ENCODE measurements around the gene ZC3H12C. TPM values are rescaled to one million over a fixed set of nuclear protein-coding genes. Genes with fewer than 3 reads are reported as not detected.

ZC3H12C gene
- total RNA-seq, 2 experiments from 2014 or later, result 0.05 to 0.17 TPM

DNA sequence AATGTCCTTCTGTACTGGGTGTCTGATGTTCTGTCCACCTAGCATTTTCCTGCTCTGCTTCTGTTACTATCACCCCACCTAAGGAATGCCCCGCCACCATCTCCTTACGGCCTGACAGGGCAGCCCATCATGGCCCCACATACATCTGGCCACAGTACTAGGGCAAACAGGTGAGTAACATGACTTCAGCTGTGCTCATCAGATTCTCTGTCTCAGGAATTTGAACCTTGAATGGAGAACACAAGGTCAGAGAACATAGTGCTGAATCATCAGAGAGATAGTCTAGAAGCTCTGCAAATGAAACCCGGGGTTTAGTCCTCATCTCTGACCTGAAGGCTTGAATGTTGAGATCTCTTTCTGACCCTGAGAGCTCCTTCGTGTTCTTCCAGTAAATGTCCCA is 32.4 kb downstream of the ZC3H12C start:
- H3K27me3 ChIP-seq (ENCODE audit: control insufficient read depth in 1 of 2, insufficient read depth in 2 of 2, low read length in 2 of 2), result no peaks in the 10 kb centered on the region
- ChIA-PET CTCF (interaction anchor here (0.7 kb wide), 1 partner anchor 100 kb away, joined by 3 read pairs; no protein-coding TSS in a partner anchor), POLR2A (no interaction called here)
- H3K9me3 ChIP-seq (ENCODE audit: control insufficient read depth in 1 of 2, insufficient read depth in 1 of 2, low read length in 2 of 2), result peaks cover 0 to 5% of the 10 kb centered on the region in 2 experiments
- ATAC-seq (ENCODE audit: poor library complexity), result no peak
- intact Hi-C loops (cut with DNase I, micrococcal nuclease), result no loop called here
- TF ChIP-seq, protein P1, sequence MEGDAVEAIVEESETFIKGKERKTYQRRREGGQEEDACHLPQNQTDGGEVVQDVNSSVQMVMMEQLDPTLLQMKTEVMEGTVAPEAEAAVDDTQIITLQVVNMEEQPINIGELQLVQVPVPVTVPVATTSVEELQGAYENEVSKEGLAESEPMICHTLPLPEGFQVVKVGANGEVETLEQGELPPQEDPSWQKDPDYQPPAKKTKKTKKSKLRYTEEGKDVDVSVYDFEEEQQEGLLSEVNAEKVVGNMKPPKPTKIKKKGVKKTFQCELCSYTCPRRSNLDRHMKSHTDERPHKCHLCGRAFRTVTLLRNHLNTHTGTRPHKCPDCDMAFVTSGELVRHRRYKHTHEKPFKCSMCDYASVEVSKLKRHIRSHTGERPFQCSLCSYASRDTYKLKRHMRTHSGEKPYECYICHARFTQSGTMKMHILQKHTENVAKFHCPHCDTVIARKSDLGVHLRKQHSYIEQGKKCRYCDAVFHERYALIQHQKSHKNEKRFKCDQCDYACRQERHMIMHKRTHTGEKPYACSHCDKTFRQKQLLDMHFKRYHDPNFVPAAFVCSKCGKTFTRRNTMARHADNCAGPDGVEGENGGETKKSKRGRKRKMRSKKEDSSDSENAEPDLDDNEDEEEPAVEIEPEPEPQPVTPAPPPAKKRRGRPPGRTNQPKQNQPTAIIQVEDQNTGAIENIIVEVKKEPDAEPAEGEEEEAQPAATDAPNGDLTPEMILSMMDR (IDR thresholded peaks at IDR 0.05), result no peak
- DNase-seq, result no peak
- no peak overlapping the region for H3K27ac ChIP-seq (ENCODE audit: low read depth in 1 of 2, low read length in 2 of 2)
- Mint-ChIP-seq H3K4me3 (no peak overlapping the region), H3K27me3 (peaks cover 3% of the 10 kb centered on the region), H3K27ac (no peak overlapping the region), H3K4me1 (ENCODE audit: low read depth) (no peaks in the 10 kb centered on the region), H3K9me3 (no peaks in the 10 kb centered on the region), H3K36me3 (ENCODE audit: low read depth) (no peaks in the 10 kb centered on the region)
- no peak overlapping the region for H3K4me3 ChIP-seq (ENCODE audit: low read length)
- no peaks in the 10 kb centered on the region for H3K4me1 ChIP-seq (ENCODE audit: insufficient read depth, low read length)
- H3K36me3 ChIP-seq (ENCODE audit: insufficient read depth, low read length), result no peaks in the 10 kb centered on the region

DNA sequence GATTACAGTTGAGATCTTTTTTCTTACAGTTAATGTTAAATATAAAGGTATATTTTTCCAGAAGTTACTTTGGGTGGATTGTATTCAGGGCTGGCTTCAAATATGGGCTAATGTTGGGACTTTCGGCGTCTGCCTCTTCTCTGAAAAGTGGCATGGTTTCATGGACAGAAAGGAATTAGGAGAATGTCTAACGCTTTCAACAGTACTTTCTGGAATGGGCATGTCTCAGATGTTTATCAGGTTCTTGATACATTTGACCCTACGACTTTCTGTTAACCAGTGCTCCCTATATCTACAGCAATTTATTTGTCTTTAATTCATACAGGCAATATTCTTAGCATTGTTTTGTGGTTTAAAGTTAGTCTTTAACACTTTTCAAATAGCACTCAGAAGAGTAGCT is 33.7 kb downstream of the ZC3H12C start:
- DNase-seq (no peak), ATAC-seq (ENCODE audit: poor library complexity) (no peak)
- no peaks in the 10 kb centered on the region for H3K36me3 Mint-ChIP-seq (ENCODE audit: low read depth)
- no peaks in the 10 kb centered on the region for H3K9me3 Mint-ChIP-seq
- CTCF ChIA-PET, result no interaction called here
- no peak overlapping the region for H3K4me3 Mint-ChIP-seq
- H3K36me3 ChIP-seq (ENCODE audit: insufficient read depth, low read length), result no peaks in the 10 kb centered on the region
- peaks cover 0 to 5% of the 10 kb centered on the region in 2 experiments for H3K9me3 ChIP-seq (ENCODE audit: control insufficient read depth in 1 of 2, insufficient read depth in 1 of 2, low read length in 2 of 2)
- TF ChIP-seq, protein P1 (IDR thresholded peaks at IDR 0.05), result no peak
- H3K27me3 Mint-ChIP-seq, result peaks cover 8% of the 10 kb centered on the region
- no peak overlapping the region for H3K27ac Mint-ChIP-seq
- no peak overlapping the region for H3K4me3 ChIP-seq (ENCODE audit: low read length)
- POLR2A ChIA-PET, result no interaction called here
- no peaks in the 10 kb centered on the region for H3K4me1 Mint-ChIP-seq (ENCODE audit: low read depth)
- H3K4me1 ChIP-seq (ENCODE audit: insufficient read depth, low read length), result no peaks in the 10 kb centered on the region
- H3K27me3 ChIP-seq (ENCODE audit: control insufficient read depth in 1 of 2, insufficient read depth in 2 of 2, low read length in 2 of 2), result no peaks in the 10 kb centered on the region
- H3K27ac ChIP-seq (ENCODE audit: low read depth in 1 of 2, low read length in 2 of 2), result no peak overlapping the region
- intact Hi-C loops (cut with DNase I, micrococcal nuclease), result no loop called here

DNA sequence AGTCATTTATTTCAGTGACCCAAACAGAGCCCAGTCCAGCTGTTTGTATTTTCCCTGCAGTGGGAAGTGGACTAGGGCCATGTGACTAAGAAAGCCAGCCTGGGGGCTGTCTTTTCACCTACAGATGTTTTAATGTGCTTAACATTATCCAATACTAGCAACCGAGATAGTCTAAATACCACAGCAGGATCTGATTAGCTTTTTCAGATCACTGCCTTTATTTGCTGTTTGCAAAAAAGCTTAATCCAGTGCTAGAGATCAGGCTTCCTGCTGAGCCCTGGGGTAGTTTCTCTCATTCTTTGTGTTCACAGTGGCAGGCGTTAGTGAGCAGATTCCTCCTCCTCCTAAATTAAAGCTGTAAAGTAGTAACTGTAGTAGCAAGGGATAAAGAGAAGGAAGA is 35.0 kb downstream of the ZC3H12C start:
- Histone ChIP-seq H3K9me3 (ENCODE audit: control insufficient read depth in 1 of 2, insufficient read depth in 1 of 2, low read length in 2 of 2) (peaks cover 0 to 5% of the 10 kb centered on the region in 2 experiments), H3K4me1 (ENCODE audit: insufficient read depth, low read length) (no peaks in the 10 kb centered on the region), H3K4me3 (ENCODE audit: low read length) (no peak overlapping the region), H3K27me3 (ENCODE audit: control insufficient read depth in 1 of 2, insufficient read depth in 2 of 2, low read length in 2 of 2) (no peaks in the 10 kb centered on the region), H3K36me3 (ENCODE audit: insufficient read depth, low read length) (no peaks in the 10 kb centered on the region), H3K27ac (ENCODE audit: low read depth in 1 of 2, low read length in 2 of 2) (no peak overlapping the region)
- Mint-ChIP-seq H3K27me3 (peaks cover 8% of the 10 kb centered on the region), H3K9me3 (no peaks in the 10 kb centered on the region), H3K4me3 (no peak overlapping the region), H3K36me3 (ENCODE audit: low read depth) (no peaks in the 10 kb centered on the region), H3K27ac (no peak overlapping the region), H3K4me1 (ENCODE audit: low read depth) (no peaks in the 10 kb centered on the region)
- ChIA-PET CTCF (interaction anchor here (0.5 kb wide), 1 partner anchor 1395 kb away, joined by 3 read pairs; no protein-coding TSS in a partner anchor), POLR2A (no interaction called here)
- TF ChIP-seq, protein P1 (IDR thresholded peaks at IDR 0.05), result no peak
- ATAC-seq (ENCODE audit: poor library complexity) (no peak), DNase-seq (no peak)
- intact Hi-C loops (cut with DNase I, micrococcal nuclease), result no loop called here
